ENCODE data around the gene ZNF385B. TPM values are rescaled to one million over a fixed set of nuclear protein-coding genes. Genes with fewer than 3 reads are reported as not detected.

ZNF385B gene
- total RNA-seq, 1 experiment from 2014 or later, result 0.33 TPM

DNA sequence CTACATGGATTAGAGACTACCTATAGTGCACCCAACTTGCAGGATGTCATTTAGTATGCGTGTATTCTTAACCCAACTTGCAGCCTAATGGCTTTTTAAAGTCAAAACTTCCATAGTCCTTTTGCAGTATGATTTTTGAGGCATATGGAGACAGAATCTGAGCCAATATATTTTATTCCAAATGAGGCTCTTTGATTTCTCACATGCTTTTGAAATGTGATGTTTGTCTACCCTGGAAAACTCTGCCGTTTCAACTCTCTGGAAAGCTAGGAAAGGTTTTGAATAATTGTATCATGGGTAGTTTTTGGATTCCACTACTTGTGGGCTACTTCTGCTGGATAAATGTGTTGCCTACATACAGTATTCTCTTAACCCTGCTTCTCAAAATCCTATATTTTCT is 206.6 kb downstream of the ZNF385B start:
- H3K4me3 Mint-ChIP-seq (ENCODE audit: unreplicated experiment), result no peak overlapping the region
- TF ChIP-seq, protein P1, sequence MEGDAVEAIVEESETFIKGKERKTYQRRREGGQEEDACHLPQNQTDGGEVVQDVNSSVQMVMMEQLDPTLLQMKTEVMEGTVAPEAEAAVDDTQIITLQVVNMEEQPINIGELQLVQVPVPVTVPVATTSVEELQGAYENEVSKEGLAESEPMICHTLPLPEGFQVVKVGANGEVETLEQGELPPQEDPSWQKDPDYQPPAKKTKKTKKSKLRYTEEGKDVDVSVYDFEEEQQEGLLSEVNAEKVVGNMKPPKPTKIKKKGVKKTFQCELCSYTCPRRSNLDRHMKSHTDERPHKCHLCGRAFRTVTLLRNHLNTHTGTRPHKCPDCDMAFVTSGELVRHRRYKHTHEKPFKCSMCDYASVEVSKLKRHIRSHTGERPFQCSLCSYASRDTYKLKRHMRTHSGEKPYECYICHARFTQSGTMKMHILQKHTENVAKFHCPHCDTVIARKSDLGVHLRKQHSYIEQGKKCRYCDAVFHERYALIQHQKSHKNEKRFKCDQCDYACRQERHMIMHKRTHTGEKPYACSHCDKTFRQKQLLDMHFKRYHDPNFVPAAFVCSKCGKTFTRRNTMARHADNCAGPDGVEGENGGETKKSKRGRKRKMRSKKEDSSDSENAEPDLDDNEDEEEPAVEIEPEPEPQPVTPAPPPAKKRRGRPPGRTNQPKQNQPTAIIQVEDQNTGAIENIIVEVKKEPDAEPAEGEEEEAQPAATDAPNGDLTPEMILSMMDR (IDR thresholded peaks at IDR 0.05; ENCODE audit: unreplicated experiment), result no peak
- no peak for DNase-seq (ENCODE audit: unreplicated experiment)
- ChIA-PET POLR2A (no interaction called here), CTCF (no interaction called here)
- intact Hi-C loops (cut with micrococcal nuclease), result no loop called here
- no peaks in the 10 kb centered on the region for H3K27me3 Mint-ChIP-seq (ENCODE audit: insufficient read depth, unreplicated experiment)
- no peaks in the 10 kb centered on the region for H3K4me1 Mint-ChIP-seq (ENCODE audit: insufficient read depth, unreplicated experiment)
- H3K36me3 Mint-ChIP-seq (ENCODE audit: insufficient read depth, unreplicated experiment), result no peaks in the 10 kb centered on the region
- H3K9me3 Mint-ChIP-seq (ENCODE audit: unreplicated experiment), result no peaks in the 10 kb centered on the region
- H3K27ac Mint-ChIP-seq (ENCODE audit: low read depth, unreplicated experiment), result no peak overlapping the region
- no TSS peak for BruUV-seq (replicated peaks)

DNA sequence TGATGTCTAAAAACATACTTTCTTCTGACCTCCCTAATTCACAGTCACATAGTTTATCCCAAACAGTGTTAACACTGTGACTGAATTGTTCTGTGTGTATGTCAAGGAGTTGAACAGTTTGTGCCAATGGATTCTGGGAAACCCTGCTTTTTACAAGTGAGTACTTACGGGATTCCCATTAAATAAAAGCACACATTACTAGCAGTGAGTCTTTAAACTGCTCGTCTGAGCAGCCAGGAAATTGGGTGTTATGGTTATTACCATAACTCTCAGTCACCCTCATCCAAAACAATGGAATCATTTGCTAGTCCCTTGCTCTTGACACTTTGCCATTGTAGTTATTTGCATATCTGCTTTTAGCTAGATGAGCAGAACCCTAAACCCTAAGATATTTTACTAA is 209.1 kb downstream of the ZNF385B start:
- POLR2A ChIA-PET, result no interaction called here
- Mint-ChIP-seq H3K27me3 (ENCODE audit: insufficient read depth, unreplicated experiment) (no peaks in the 10 kb centered on the region), H3K9me3 (ENCODE audit: unreplicated experiment) (no peaks in the 10 kb centered on the region), H3K36me3 (ENCODE audit: insufficient read depth, unreplicated experiment) (no peaks in the 10 kb centered on the region), H3K4me3 (ENCODE audit: unreplicated experiment) (no peak overlapping the region), H3K27ac (ENCODE audit: low read depth, unreplicated experiment) (no peak overlapping the region), H3K4me1 (ENCODE audit: insufficient read depth, unreplicated experiment) (no peaks in the 10 kb centered on the region)
- TF ChIP-seq, protein P1 (IDR thresholded peaks at IDR 0.05; ENCODE audit: unreplicated experiment), result no peak
- CTCF ChIA-PET, result no interaction called here
- BruUV-seq (replicated peaks), result no TSS peak
- DNase-seq (ENCODE audit: unreplicated experiment), result no peak
- intact Hi-C loops (cut with micrococcal nuclease), result no loop called here

DNA sequence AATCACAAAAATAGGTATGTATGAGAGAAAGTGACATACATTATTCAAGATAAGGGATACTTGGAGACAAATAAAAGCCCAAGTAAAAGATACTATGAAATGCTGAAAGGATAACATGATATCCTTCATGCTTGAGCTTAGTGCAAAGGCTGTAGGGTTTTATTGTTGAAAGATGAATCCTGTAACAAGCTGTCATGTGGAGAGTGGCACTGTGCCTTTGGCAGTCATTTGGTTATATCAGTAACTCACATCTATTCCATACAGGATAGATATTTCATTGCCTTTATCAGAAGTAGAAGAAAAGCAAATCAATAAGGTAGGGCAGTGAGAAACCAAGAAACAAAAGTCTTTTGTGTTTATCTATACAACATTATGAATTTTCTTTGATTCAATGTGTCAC is 211.0 kb downstream of the ZNF385B start:
- no peak overlapping the region for H3K4me3 Mint-ChIP-seq (ENCODE audit: unreplicated experiment)
- intact Hi-C loops (cut with micrococcal nuclease), result no loop called here
- CTCF ChIA-PET, result no interaction called here

DNA sequence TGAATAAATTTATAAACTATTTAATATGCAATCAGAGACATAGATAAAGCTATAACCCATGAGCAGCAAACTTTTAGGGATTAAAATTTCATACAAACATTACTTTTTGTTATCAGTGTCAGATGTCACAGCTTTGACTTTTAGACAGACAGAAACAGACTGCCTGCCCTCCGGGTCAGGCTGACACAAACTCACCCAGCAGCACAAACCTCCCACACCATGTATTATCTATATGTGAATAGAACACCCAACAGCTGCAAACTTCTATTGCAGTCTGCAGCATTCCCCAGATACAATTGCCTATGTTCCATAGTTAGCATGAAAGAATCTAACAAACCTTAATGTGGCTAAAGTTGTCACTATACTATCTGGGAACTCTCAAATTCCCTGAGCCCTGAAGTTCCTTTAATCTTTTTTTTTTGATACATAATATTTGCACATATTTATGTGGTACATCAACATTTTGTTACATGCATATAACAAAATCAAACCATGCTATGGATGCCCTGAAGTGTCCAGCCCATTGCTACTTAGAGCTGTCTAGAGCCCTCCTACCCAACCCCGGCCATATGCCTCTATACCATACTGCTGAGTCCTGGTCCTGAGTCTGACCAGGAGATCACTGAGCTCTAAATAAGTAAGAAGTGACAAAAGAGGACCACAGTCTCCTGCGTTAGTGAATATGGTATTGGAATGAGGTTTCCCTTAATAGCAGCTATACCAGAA is 214.4 kb downstream of the ZNF385B start:
- ChIA-PET POLR2A (interaction anchor here (0.6 kb wide), 1 partner anchor 1936 kb away, joined by 4 read pairs; no protein-coding TSS in a partner anchor), CTCF (interaction anchor here (0.6 to 1.4 kb wide), 2 partner anchors 11 to 56 kb away, joined by 3 to 4 read pairs; no protein-coding TSS in a partner anchor)
- Mint-ChIP-seq H3K27ac (ENCODE audit: low read depth, unreplicated experiment) (no peak overlapping the region), H3K27me3 (ENCODE audit: insufficient read depth, unreplicated experiment) (no peaks in the 10 kb centered on the region), H3K9me3 (ENCODE audit: unreplicated experiment) (no peaks in the 10 kb centered on the region), H3K36me3 (ENCODE audit: insufficient read depth, unreplicated experiment) (no peaks in the 10 kb centered on the region), H3K4me1 (ENCODE audit: insufficient read depth, unreplicated experiment) (no peaks in the 10 kb centered on the region), H3K4me3 (ENCODE audit: unreplicated experiment) (no peak overlapping the region)
- DNase-seq (ENCODE audit: unreplicated experiment), result no peak
- BruUV-seq (replicated peaks), result no TSS peak
- TF ChIP-seq, protein P1 (IDR thresholded peaks at IDR 0.05; ENCODE audit: unreplicated experiment), result no peak
- intact Hi-C loops (cut with micrococcal nuclease), result no loop called here

More for the DNA sequence above, 211.0 kb downstream of the ZNF385B start:
- Mint-ChIP-seq H3K36me3 (ENCODE audit: insufficient read depth, unreplicated experiment) (no peaks in the 10 kb centered on the region), H3K4me1 (ENCODE audit: insufficient read depth, unreplicated experiment) (no peaks in the 10 kb centered on the region), H3K27me3 (ENCODE audit: insufficient read depth, unreplicated experiment) (no peaks in the 10 kb centered on the region), H3K9me3 (ENCODE audit: unreplicated experiment) (no peaks in the 10 kb centered on the region), H3K27ac (ENCODE audit: low read depth, unreplicated experiment) (no peak overlapping the region)
- TF ChIP-seq, protein P1 (IDR thresholded peaks at IDR 0.05; ENCODE audit: unreplicated experiment), result no peak
- no TSS peak for BruUV-seq (replicated peaks)
- no peak for DNase-seq (ENCODE audit: unreplicated experiment)
- POLR2A ChIA-PET, result no interaction called here

All from MCF 10A (cell line).